ENCODE results near the gene HOXB1.
A peak's percentile ranks its signal among the peaks of the same experiment; 100 is the strongest.

HOXB1 gene

GRCh38 chr17:48550502-48551213, 19.8 kb upstream of the HOXB1 start:
- CTCF ChIA-PET: no interaction called here
- TF ChIP-seq L3MBTL2 (conservative IDR thresholded peaks at IDR 0.05): no peak
- TF ChIP-seq FOXK2 (IDR thresholded peaks at IDR 0.05): no peak
- no peak for TF ChIP-seq ZNF384 (IDR thresholded peaks at IDR 0.05)
- TF ChIP-seq CTBP1 (IDR thresholded peaks at IDR 0.05; ENCODE audit: borderline replicate concordance): no peak
- no peak for TF ChIP-seq SP1 (IDR thresholded peaks at IDR 0.05)
- no peak for TF ChIP-seq PKNOX1 (IDR thresholded peaks at IDR 0.05)
- no peak for TF ChIP-seq FOXM1 (IDR thresholded peaks at IDR 0.05; ENCODE audit: borderline replicate concordance)
- TF ChIP-seq TARDBP (IDR thresholded peaks at IDR 0.05): no peak
- TF ChIP-seq LEF1 (IDR thresholded peaks at IDR 0.05; ENCODE audit: borderline replicate concordance): no peak
- no peak for TF ChIP-seq SUZ12 (IDR thresholded peaks at IDR 0.05)
- TF ChIP-seq HDGF (IDR thresholded peaks at IDR 0.05; ENCODE audit: borderline replicate concordance): no peak
- TF ChIP-seq NFRKB (IDR thresholded peaks at IDR 0.05): no peak
- no peak for TF ChIP-seq FOXA1 (IDR thresholded peaks at IDR 0.05)
- TF ChIP-seq ELF4 (IDR thresholded peaks at IDR 0.05): no peak
- no peak for TF ChIP-seq ARNT (IDR thresholded peaks at IDR 0.05)
- no peak for TF ChIP-seq BHLHE40 (IDR thresholded peaks at IDR 0.05; ENCODE audit: borderline replicate concordance)
- POLR2A ChIA-PET: no interaction called here
- no peak for DNase-seq (ENCODE audit: extremely low spot score)

- DNase-seq (ENCODE audit: extremely low spot score): no peak
- TF ChIP-seq ZNF384 (IDR thresholded peaks at IDR 0.05) (no peak), FOXM1 (IDR thresholded peaks at IDR 0.05; ENCODE audit: borderline replicate concordance) (no peak), HDGF (IDR thresholded peaks at IDR 0.05; ENCODE audit: borderline replicate concordance) (no peak), CTBP1 (IDR thresholded peaks at IDR 0.05; ENCODE audit: borderline replicate concordance) (no peak)
- POLR2A ChIA-PET: no interaction called here
- CTCF ChIA-PET: interaction anchor here (0.6 kb wide), 1 partner anchor 41 kb away, joined by 3 read pairs; no protein-coding TSS in a partner anchor
Measured at GRCh38 chr17:48549914-48550501, 19.2 kb upstream of the HOXB1 start.

- no peak for DNase-seq (ENCODE audit: extremely low spot score)
- ChIA-PET CTCF (interaction anchor here (0.6 to 1.2 kb wide), 2 partner anchors 38 to 42 kb away, joined by 3 to 4 read pairs; no protein-coding TSS in a partner anchor), POLR2A (no interaction called here)
- no peak for TF ChIP-seq ELF4 (IDR thresholded peaks at IDR 0.05)
- TF ChIP-seq SP1 (IDR thresholded peaks at IDR 0.05): no peak
- TF ChIP-seq LEF1 (IDR thresholded peaks at IDR 0.05; ENCODE audit: borderline replicate concordance): no peak
Measured at GRCh38 chr17:48549281-48549630, 18.4 kb upstream of the HOXB1 start.

- ChIA-PET POLR2A (interaction anchor here (0.9 to 3.1 kb wide), 5 partner anchors 8 to 500 kb away, joined by 3 to 21 read pairs (median 9); no protein-coding TSS in a partner anchor), CTCF (interaction anchor here (1.2 to 2.5 kb wide), 3 partner anchors 11 to 39 kb away, joined by 4 to 10 read pairs (median 4); no protein-coding TSS in a partner anchor)
- no peak for DNase-seq (ENCODE audit: extremely low spot score)
- TF ChIP-seq SP1 (IDR thresholded peaks at IDR 0.05) (no peak), L3MBTL2 (conservative IDR thresholded peaks at IDR 0.05) (no peak), FOXM1 (IDR thresholded peaks at IDR 0.05; ENCODE audit: borderline replicate concordance) (no peak), ARNT (IDR thresholded peaks at IDR 0.05) (no peak), TARDBP (IDR thresholded peaks at IDR 0.05) (no peak), LEF1 (IDR thresholded peaks at IDR 0.05; ENCODE audit: borderline replicate concordance) (no peak), CTBP1 (IDR thresholded peaks at IDR 0.05; ENCODE audit: borderline replicate concordance) (no peak), SUZ12 (IDR thresholded peaks at IDR 0.05) (no peak), NFRKB (IDR thresholded peaks at IDR 0.05) (no peak), FOXK2 (IDR thresholded peaks at IDR 0.05) (no peak), HDGF (IDR thresholded peaks at IDR 0.05; ENCODE audit: borderline replicate concordance) (no peak), ELF4 (IDR thresholded peaks at IDR 0.05) (no peak), BHLHE40 (IDR thresholded peaks at IDR 0.05; ENCODE audit: borderline replicate concordance) (no peak), ZNF384 (IDR thresholded peaks at IDR 0.05) (no peak), PKNOX1 (IDR thresholded peaks at IDR 0.05) (no peak), FOXA1 (IDR thresholded peaks at IDR 0.05) (no peak)
Measured at GRCh38 chr17:48548523-48549280, 17.9 kb upstream of the HOXB1 start.

GRCh38 chr17:48547808-48548522, 17.2 kb upstream of the HOXB1 start:
- peak; percentile 39; the same call in 1 of the 2 replicates for TF ChIP-seq LEF1 (IDR thresholded peaks at IDR 0.05; ENCODE audit: borderline replicate concordance)
- TF ChIP-seq ZNF384 (IDR thresholded peaks at IDR 0.05): peak; percentile 88
- no peak for TF ChIP-seq NFRKB (IDR thresholded peaks at IDR 0.05)
- no peak for TF ChIP-seq FOXA1 (IDR thresholded peaks at IDR 0.05)
- no peak for TF ChIP-seq FOXM1 (IDR thresholded peaks at IDR 0.05; ENCODE audit: borderline replicate concordance)
- no peak for TF ChIP-seq ARNT (IDR thresholded peaks at IDR 0.05)
- no peak; the same call in 1 of the 2 replicates for TF ChIP-seq FOXK2 (IDR thresholded peaks at IDR 0.05)
- peak; percentile 39 for TF ChIP-seq CTBP1 (IDR thresholded peaks at IDR 0.05; ENCODE audit: borderline replicate concordance)
- no peak for TF ChIP-seq TARDBP (IDR thresholded peaks at IDR 0.05)
- TF ChIP-seq SP1 (IDR thresholded peaks at IDR 0.05): no peak
- TF ChIP-seq SUZ12 (IDR thresholded peaks at IDR 0.05): no peak
- TF ChIP-seq ELF4 (IDR thresholded peaks at IDR 0.05): no peak; the same call in 1 of the 2 replicates
- TF ChIP-seq BHLHE40 (IDR thresholded peaks at IDR 0.05; ENCODE audit: borderline replicate concordance): no peak
- no peak for TF ChIP-seq HDGF (IDR thresholded peaks at IDR 0.05; ENCODE audit: borderline replicate concordance)
- peak; percentile 83 for TF ChIP-seq PKNOX1 (IDR thresholded peaks at IDR 0.05)
- TF ChIP-seq L3MBTL2 (conservative IDR thresholded peaks at IDR 0.05): 0 out of 2 replicates have a peak, but pooled peaks have one; percentile 21
- ChIA-PET POLR2A (interaction anchor here (0.8 to 3.1 kb wide), 14 partner anchors 9 to 499 kb away, joined by 3 to 21 read pairs (median 7); partner anchors contain the start of genes HOXB5 and HOXB9), CTCF (interaction anchor here (0.6 to 2.5 kb wide), 6 partner anchors 10 to 55 kb away, joined by 4 to 10 read pairs (median 4); no protein-coding TSS in a partner anchor)
- DNase-seq (ENCODE audit: extremely low spot score): peak; percentile 33

All from HEK293T (cell line).